K562 (cell line): Measurements from ENCODE around the gene PBX1. TPM values are rescaled to one million over a fixed set of nuclear protein-coding genes. Genes with fewer than 3 reads are reported as not detected.

Source experiments
- DIDO1 ChIP-seq: fragments of 450-650 bp; IDR thresholded peaks from 2 replicates; pipeline ENCODE4 v1.6.1; 2016; ENCODE audit warnings: low read depth, missing biosample characterization, missing genetic modification characterization
- ELF2 ChIP-seq: fragments of 250-450 bp; sonication (Bioruptor Pico); IDR thresholded peaks from 2 replicates; pipeline ENCODE4 v1.5.0; 2021; ENCODE audit warnings: mild to moderate bottlenecking
- MBD2 ChIP-seq: sonication (generic); IDR thresholded peaks from 2 replicates; pipeline ENCODE4 v1.6.1; 2016; ENCODE audit warnings: low read depth, borderline replicate concordance
- MCM2 ChIP-seq: fragments of 450-650 bp; IDR thresholded peaks from 2 replicates; pipeline ENCODE4 v1.6.1; 2017; ENCODE audit warnings: low read depth, mild to moderate bottlenecking
- RBBP5 ChIP-seq: fragments of 200-600 bp; sonication (generic); IDR thresholded peaks from 2 replicates; pipeline ENCODE4 v1.6.1; 2012; ENCODE audit warnings: borderline replicate concordance, mild to moderate bottlenecking, low read length, control low read depth, inconsistent platforms; ENCODE audit not compliant: insufficient read depth, poor library complexity, severe bottlenecking
- TBL1XR1 ChIP-seq, 2 experiments: IDR thresholded peaks; 2 replicates each; pipeline ENCODE4 v1.6.1; 2012; ENCODE audit warnings: improper control_type of control experiment in 2 of 2, low read length in 2 of 2, mild to moderate bottlenecking in 1 of 2
- polyA plus RNA-seq, 8 experiments: library from polyadenylated mRNA; depleted of rRNA in 4 of 8; stranded (reverse) in 5 of 8; unstranded in 3 of 8; fragments of >200 nt; fragmentation: Nextera tagmentation in 2 of 8; fragmentation: Illumina TruSeq in 1 of 8; extraction: Ambion mirVana in 2 of 8; extraction: Trizol in 1 of 8; gene quantifications; 2 replicates each; pipeline versions ENCODE4 v1.2.1 to v1.2.3, GENCODE V29; 2011 to 2014; ENCODE audit warnings: inconsistent platforms in 1 of 8, missing spikeins in 1 of 8
- total RNA-seq, 7 experiments: library from RNA; depleted of rRNA in 6 of 7; stranded (reverse); fragments of >200 nt in 6 of 7; fragmentation: Illumina TruSeq in 2 of 7; extraction: Trizol in 2 of 7; gene quantifications; 2 replicates each; pipeline versions ENCODE4 v1.2.1 to v1.2.3, GENCODE V29; 2011 to 2021; ENCODE audit warnings: low replicate concordance in 1 of 7
- TF ChIP-seq, protein P1 (sequence below): sonication (generic); formaldehyde crosslinking; IDR thresholded peaks from 2 replicates; pipeline ENCODE4 v1.8.0; 2023; ENCODE audit warnings: mild to moderate bottlenecking, missing genetic modification reagents
- TF ChIP-seq, protein P2 (sequence below): fragments of 200-400 bp; formaldehyde crosslinking; IDR thresholded peaks from 2 replicates; pipeline ENCODE4 v1.6.1; 2017; ENCODE audit warnings: mild to moderate bottlenecking, low read depth, low read length, moderate library complexity
- TF ChIP-seq, protein P3 (sequence below): fragments of 250-450 bp; sonication (Bioruptor Pico); IDR thresholded peaks from 2 replicates; pipeline ENCODE4 v1.5.0; 2021
- TF ChIP-seq, protein P4 (sequence below): IDR thresholded peaks from 3 replicates; pipeline ENCODE4 v1.6.1; 2011; ENCODE audit warnings: borderline replicate concordance, mild to moderate bottlenecking; ENCODE audit not compliant: insufficient read length, insufficient read depth
- TF ChIP-seq, protein P5 (sequence below): fragments of 450-650 bp; IDR thresholded peaks from 2 replicates; pipeline ENCODE4 v1.7.1; 2018; ENCODE audit warnings: mild to moderate bottlenecking, low read depth; ENCODE audit not compliant: partially characterized antibody

The PBX1 gene
- total and polyA plus RNA-seq, 9 of the 15 experiments (the other 6 are each of a cell fraction or from before 2014, with no cell fraction given) = 0.03 to 0.62 (median 0.17) TPM

GRCh38 chr1:164712131-164713036 is 153.4 kb downstream of the PBX1 start (continued):
- TF ChIP-seq, protein P1, sequence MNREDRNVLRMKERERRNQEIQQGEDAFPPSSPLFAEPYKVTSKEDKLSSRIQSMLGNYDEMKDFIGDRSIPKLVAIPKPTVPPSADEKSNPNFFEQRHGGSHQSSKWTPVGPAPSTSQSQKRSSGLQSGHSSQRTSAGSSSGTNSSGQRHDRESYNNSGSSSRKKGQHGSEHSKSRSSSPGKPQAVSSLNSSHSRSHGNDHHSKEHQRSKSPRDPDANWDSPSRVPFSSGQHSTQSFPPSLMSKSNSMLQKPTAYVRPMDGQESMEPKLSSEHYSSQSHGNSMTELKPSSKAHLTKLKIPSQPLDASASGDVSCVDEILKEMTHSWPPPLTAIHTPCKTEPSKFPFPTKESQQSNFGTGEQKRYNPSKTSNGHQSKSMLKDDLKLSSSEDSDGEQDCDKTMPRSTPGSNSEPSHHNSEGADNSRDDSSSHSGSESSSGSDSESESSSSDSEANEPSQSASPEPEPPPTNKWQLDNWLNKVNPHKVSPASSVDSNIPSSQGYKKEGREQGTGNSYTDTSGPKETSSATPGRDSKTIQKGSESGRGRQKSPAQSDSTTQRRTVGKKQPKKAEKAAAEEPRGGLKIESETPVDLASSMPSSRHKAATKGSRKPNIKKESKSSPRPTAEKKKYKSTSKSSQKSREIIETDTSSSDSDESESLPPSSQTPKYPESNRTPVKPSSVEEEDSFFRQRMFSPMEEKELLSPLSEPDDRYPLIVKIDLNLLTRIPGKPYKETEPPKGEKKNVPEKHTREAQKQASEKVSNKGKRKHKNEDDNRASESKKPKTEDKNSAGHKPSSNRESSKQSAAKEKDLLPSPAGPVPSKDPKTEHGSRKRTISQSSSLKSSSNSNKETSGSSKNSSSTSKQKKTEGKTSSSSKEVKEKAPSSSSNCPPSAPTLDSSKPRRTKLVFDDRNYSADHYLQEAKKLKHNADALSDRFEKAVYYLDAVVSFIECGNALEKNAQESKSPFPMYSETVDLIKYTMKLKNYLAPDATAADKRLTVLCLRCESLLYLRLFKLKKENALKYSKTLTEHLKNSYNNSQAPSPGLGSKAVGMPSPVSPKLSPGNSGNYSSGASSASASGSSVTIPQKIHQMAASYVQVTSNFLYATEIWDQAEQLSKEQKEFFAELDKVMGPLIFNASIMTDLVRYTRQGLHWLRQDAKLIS (CRISPR knock-in tag) = peak; percentile 72; the same call in 1 of the 2 replicates
- TF ChIP-seq DIDO1 (tag) (no peak), MCM2 (no peak), MBD2 (peak; percentile 87), RBBP5 (peak; percentile 77), ELF2 (CRISPR knock-in tag) (no peak), TBL1XR1 (IDR thresholded peaks at IDR 0.05; ENCODE audit: low read length in 2 of 2) (peak; percentile 98)
- TF ChIP-seq, protein P2, sequence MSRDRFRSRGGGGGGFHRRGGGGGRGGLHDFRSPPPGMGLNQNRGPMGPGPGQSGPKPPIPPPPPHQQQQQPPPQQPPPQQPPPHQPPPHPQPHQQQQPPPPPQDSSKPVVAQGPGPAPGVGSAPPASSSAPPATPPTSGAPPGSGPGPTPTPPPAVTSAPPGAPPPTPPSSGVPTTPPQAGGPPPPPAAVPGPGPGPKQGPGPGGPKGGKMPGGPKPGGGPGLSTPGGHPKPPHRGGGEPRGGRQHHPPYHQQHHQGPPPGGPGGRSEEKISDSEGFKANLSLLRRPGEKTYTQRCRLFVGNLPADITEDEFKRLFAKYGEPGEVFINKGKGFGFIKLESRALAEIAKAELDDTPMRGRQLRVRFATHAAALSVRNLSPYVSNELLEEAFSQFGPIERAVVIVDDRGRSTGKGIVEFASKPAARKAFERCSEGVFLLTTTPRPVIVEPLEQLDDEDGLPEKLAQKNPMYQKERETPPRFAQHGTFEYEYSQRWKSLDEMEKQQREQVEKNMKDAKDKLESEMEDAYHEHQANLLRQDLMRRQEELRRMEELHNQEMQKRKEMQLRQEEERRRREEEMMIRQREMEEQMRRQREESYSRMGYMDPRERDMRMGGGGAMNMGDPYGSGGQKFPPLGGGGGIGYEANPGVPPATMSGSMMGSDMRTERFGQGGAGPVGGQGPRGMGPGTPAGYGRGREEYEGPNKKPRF = no peak
- TF ChIP-seq, protein P3, sequence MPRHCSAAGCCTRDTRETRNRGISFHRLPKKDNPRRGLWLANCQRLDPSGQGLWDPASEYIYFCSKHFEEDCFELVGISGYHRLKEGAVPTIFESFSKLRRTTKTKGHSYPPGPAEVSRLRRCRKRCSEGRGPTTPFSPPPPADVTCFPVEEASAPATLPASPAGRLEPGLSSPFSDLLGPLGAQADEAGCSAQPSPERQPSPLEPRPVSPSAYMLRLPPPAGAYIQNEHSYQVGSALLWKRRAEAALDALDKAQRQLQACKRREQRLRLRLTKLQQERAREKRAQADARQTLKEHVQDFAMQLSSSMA (CRISPR knock-in tag) = no peak
- TF ChIP-seq, protein P4, sequence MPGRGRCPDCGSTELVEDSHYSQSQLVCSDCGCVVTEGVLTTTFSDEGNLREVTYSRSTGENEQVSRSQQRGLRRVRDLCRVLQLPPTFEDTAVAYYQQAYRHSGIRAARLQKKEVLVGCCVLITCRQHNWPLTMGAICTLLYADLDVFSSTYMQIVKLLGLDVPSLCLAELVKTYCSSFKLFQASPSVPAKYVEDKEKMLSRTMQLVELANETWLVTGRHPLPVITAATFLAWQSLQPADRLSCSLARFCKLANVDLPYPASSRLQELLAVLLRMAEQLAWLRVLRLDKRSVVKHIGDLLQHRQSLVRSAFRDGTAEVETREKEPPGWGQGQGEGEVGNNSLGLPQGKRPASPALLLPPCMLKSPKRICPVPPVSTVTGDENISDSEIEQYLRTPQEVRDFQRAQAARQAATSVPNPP = no peak
- TF ChIP-seq, protein P5, sequence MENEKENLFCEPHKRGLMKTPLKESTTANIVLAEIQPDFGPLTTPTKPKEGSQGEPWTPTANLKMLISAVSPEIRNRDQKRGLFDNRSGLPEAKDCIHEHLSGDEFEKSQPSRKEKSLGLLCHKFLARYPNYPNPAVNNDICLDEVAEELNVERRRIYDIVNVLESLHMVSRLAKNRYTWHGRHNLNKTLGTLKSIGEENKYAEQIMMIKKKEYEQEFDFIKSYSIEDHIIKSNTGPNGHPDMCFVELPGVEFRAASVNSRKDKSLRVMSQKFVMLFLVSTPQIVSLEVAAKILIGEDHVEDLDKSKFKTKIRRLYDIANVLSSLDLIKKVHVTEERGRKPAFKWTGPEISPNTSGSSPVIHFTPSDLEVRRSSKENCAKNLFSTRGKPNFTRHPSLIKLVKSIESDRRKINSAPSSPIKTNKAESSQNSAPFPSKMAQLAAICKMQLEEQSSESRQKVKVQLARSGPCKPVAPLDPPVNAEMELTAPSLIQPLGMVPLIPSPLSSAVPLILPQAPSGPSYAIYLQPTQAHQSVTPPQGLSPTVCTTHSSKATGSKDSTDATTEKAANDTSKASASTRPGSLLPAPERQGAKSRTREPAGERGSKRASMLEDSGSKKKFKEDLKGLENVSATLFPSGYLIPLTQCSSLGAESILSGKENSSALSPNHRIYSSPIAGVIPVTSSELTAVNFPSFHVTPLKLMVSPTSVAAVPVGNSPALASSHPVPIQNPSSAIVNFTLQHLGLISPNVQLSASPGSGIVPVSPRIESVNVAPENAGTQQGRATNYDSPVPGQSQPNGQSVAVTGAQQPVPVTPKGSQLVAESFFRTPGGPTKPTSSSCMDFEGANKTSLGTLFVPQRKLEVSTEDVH = no peak
